ENCODE measurements around the gene GRHPR.
"Not testable (repeated sequence)": the region's sequence is repeated elsewhere in the genome, so short reads cannot be mapped to it uniquely, and the experiment has no call there.

GRHPR gene

DNA sequence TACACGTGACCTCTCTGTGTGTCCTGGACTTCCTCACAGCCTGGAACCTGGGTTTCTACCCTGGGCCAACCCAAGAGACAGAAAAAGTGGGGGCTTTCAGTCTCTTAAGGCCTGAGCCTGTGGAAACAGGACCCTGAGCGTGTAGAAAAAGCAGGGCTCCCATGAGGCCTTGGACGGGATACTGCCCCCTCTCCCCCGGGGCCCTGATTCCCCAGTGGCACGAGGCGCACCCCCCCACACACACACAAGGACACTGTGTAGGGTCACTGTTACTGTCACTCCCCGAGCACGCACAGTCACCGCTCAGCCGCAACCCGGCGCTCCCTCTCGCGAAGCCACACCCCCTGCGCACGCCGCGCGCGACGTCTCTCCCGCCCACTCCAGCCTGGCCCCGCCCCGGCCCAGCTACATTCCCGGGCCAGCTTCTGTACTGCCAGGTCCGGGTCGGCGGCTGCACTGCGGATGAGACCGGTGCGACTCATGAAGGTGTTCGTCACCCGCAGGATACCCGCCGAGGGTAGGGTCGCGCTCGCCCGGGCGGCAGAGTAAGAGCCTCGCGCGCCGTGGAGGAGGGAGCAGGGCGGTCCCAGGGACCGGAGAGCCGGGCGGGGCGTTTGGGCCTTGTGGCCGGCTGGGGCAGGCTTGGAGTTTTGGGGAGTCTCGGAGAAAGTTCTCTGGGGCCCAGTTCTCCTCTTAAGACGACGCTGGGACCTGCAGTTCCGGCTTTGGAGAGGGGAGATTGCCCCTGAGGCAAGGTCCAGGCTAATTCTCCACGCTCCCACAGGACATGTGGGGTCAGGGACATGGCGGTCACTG lies at the start of gene GRHPR:
Gene GRHPR, plus strand, starts transcription at position 408 of the 816 bp plus-strand sequence. Its CDS starts 55 bp downstream, at position 463.
- DNase-seq (ENCODE audit: low spot score) = peak; percentile 92

- no peak for DNase-seq (ENCODE audit: low spot score)
Measured at GRCh38 chr9:37372839-37373238, 49.7 kb upstream of the GRHPR start.

- no peak for DNase-seq (ENCODE audit: low spot score)
Measured at GRCh38 chr9:37373621-37374020, 48.9 kb upstream of the GRHPR start.

GRCh38 chr9:37374892-37375291 lies 47.6 kb upstream of the GRHPR start:
- DNase-seq (ENCODE audit: low spot score) = no peak

DNA sequence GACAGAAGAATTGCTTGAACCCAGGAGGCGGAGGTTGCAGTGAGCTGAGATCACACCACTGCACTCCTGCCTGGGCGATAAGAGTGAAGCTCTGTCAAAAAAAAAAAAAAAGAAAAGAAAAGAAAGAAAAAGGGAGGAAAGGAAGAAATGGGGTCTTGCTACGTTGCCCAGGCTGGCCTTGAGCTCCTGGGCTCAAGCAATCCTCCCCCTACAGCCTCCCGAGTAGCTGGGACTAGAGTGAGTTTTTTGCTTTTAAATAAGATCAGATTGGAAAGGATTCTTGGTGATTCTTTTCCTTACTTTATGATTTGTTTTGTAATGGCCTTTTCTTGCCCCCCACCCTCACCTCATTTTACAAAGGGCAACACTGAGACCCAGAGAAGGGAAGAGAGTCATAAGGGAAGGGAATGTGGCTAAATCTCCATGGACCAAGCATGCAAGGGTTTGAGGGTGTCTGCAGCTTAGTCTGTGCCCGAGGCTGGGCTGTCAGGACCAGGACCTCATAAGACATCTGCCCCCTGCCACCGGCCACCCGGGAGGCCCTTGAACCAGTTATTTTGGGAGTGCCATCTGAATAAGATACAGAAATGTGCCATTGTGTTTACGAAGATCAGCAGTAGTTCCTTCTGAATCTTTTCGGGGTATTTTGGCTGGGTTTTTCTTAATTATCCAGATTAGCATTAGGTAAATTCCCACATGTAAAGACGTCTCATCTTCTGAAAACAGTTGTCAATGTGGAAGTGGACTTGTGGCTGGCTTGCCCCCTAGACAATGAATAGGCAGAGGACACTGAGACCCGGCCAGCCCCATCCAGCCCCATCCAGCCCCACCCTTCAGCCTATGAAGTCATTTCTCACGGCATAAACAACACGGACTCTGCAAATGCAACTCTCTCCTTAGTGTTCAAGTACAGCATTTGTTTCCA lies 44.5 kb upstream of the GRHPR start:
- DNase-seq (ENCODE audit: low spot score) = no peak

DNA sequence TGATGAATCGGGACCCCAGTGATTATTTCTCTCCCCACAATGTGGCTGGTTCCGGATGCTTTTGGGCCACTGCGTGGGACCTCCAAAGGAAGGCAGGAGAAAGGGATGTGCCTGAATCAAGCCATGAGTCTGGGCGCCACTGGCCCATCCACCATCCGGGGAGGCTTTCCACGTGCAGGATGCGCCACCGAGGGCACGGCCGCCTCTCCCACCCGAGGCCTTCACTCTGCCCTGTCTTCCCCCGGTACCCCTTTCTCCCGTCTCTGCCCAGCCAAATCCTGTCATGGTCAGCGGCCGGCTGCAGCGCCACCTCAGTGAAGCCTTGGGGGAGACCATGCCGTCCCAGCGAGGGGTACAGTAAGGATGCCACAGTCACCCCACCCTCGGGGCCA lies 43.9 kb upstream of the GRHPR start:
- no peak for DNase-seq (ENCODE audit: low spot score)

GRCh38 chr9:37379835-37380234 lies 42.7 kb upstream of the GRHPR start:
- no peak for DNase-seq (ENCODE audit: low spot score)

GRCh38 chr9:37380570-37380969 lies 41.9 kb upstream of the GRHPR start:
- DNase-seq (ENCODE audit: low spot score) = no peak

DNA sequence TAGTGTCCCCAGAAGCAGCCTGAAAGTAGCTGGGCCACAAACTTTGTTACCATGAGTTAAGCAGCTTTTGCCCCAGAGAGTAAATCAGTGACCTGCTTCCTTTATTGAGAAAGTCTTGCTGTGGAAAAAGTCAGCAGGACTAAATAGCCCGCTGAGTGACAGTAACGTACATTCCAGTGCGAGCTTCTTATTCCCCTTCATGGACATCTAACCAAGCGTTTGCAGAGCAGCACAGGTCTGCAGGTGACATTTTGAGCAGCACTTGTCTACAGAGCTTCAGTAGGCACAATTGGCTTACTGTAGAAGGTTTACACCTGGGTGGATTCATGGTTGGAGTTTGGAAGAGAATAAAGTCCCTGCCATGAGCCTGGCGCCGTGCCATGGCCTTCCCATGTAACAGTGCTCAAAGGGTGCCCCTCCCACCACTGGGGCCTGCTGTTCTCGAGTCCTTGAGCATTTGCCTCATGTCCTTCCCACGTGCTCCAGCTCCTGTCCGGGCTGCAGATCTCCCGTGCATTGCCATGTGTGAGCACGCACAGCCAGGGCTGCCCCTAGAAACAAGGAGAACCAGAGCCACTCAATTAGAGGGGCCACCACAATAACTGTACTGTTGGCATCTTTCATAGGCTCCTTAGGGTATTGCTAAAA lies 41.3 kb upstream of the GRHPR start:
- no peak for DNase-seq (ENCODE audit: low spot score)

DNA sequence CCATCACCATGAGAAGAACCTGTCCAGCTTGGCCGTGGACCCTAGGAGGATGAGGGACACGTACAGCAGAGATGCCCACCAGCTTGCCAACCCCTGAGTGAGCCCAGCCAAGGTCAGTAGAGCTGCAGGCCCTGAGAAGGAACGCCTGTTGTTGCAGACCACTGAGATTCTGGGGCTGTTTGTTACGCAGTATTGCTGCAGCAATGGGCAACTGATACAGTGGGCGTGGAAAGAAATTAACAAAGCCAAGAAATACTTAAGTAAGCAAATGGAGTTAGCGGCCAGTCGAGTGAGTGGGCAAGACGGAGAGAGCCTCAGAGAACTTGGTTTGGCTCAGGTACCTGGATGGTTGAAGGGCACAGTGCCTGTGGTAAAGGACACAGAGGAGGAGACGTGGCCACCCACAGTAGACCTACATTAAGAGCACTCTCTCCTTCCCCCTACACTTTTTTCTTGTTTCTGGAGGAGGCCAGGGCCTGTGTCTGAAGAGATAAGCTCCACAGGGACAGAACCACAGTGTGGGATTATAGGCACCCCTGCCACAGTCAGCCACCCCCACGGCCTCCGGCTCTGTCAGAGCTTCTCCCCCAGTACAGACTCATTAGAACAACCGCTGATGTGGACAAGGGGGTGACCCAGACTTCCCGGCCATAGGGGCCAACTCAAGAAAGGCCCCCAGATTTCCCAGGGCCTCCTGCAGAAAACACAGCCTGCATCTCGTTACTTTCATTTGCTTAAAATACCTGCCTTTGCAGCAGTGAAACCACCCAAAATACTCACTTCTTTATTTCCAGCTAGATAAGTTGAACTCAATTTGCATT lies 40.1 kb upstream of the GRHPR start:
- DNase-seq (ENCODE audit: low spot score) = no peak

DNA sequence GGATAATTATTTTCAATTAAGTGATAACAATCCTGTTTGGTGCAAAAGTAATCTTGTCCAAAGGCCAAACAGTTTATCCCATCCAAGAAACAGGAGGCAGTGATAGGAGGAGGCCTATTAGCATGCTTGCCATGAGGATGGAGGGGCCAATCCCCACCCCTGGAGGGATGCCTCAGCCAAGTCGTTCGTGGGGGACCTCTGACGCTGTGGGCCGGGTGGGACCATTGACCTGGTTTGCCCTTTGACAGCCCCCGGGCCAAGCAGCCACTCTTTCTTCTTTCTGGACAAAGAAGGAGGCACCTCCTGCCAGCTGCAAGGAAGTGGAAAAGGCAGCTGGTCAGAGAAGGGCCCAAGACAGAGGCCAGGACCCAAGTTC lies 39.5 kb upstream of the GRHPR start:
- no peak for DNase-seq (ENCODE audit: low spot score)

GRCh38 chr9:37383393-37383792 lies 39.1 kb upstream of the GRHPR start:
- no peak for DNase-seq (ENCODE audit: low spot score)

- no peak for DNase-seq (ENCODE audit: low spot score)
Measured at GRCh38 chr9:37383876-37384746, 38.4 kb upstream of the GRHPR start.

DNA sequence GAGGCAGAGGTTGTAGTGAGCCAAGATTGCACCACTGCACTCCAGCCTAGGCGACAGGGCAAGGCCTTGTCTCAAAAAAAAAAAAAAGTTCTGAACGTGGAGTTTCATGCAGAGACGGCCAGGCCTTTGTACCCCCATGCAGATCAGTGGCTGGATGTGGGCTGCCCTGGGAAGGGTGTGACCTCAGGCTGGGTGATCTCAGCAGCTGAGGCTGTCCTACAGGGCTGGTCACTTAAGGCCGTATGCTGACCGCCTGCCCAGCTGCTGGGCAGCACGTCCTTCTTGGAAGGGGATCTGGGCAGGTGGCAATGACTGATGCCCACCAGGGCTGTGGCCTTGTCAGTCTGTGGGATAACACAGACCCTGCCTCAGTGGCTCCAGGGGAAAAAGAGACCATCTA lies 37.2 kb upstream of the GRHPR start:
- DNase-seq (ENCODE audit: low spot score) = no peak

GRCh38 chr9:37386988-37387387 lies 35.5 kb upstream of the GRHPR start:
- no peak for DNase-seq (ENCODE audit: low spot score)

GRCh38 chr9:37390759-37391158 lies 31.7 kb upstream of the GRHPR start:
- DNase-seq (ENCODE audit: low spot score) = no peak

- no peak for DNase-seq (ENCODE audit: low spot score)
Measured at GRCh38 chr9:37392272-37392671, 30.2 kb upstream of the GRHPR start.

DNA sequence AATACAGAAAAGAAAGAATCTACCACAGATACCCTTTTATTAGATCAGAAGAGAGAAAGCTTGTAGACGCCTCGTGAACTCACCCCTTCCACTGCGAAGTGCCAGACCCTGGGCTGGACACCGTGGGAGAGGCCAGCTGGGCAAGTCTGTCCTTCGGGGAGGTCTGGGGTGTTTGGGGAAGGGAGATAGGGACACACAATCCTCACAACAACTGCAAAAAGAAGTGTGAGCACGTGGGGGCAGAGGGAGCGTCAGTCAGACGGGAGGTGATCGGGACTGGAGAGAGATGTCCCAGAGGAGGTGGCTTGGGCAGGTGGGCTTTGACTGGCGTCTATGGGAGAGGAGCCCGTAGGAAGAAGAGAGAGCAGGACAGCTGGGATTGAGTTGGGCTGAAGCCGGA lies 27.3 kb upstream of the GRHPR start:
- no peak for DNase-seq (ENCODE audit: low spot score)

DNA sequence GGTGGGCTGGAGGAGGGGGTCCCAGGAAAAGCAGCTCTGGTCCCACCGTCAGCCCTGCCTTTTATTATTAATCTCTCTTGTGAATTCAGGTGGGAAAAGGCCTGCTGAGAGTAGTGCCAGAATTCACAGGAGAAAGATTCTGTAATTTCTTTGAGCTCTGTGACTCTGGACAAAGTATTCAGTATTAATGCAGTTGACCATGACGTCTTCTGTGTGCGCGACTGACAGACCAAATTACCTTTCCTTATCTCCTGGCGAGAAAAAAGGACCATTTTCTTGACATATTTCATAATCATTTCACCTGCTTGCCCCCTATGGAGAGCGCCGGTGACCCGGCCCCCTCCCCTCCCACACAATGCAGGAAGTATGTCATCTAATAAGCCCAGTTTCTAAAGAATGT lies 26.8 kb upstream of the GRHPR start:
- no peak for DNase-seq (ENCODE audit: low spot score)

DNA sequence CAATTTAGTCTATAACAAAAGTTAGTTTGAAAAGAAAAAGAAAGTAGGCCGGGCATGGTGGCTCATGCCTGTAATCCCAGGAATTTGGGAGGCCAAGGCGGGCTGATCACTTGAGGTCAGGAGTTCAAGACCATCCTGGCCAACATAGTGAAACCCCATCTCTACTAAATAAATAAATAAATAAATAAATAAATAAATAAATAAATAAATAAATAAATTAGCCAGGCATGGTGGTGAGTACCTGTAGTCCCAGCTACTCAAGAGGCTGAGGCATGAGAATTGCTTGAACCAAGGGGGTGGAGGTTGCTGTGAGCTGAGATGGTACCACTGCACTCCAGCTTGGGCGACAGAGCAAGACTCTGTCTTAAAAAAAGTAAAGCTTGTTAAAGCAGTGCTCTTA lies 24.5 kb upstream of the GRHPR start:
- DNase-seq (ENCODE audit: low spot score) = not testable (repeated sequence)
